B cell (primary cell): ENCODE data around the gene PRDM5.

Source experiments
- EZH2 ChIP-seq: IDR thresholded peaks from 2 replicates; pipeline ENCODE4 v1.6.1; 2012; ENCODE audit warnings: borderline replicate concordance, low read depth, mild to moderate bottlenecking, moderate library complexity, low read length; ENCODE audit not compliant: insufficient read depth, poor library complexity, severe bottlenecking
- TF ChIP-seq, protein P1 (sequence below): fragments of 200-600 bp; IDR thresholded peaks from one replicate; pipeline ENCODE4 v1.8.0; 2022; ENCODE audit warnings: antibody characterized with exemption, mild to moderate bottlenecking

DNA sequence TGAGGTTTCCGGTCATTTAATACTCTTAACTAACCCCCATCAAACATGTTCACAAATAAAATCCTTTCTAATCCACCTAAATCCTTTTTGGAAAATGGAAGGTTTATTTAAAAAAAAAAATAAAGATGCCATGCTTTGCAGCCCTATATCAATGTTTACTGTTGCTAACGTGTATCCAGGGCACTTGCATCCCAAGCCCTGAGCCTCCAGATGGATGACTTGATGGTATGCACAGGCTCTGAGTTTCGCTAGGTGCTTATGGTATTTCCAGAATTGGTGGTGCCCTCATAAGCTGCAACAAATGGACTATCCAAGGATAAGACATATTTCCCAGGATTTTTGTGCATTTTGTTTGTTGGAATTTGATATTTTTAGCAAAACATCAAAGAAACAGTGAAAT, 257.7 kb downstream of the PRDM5 start:
- TF ChIP-seq EZH2: no peak
- TF ChIP-seq, protein P1, sequence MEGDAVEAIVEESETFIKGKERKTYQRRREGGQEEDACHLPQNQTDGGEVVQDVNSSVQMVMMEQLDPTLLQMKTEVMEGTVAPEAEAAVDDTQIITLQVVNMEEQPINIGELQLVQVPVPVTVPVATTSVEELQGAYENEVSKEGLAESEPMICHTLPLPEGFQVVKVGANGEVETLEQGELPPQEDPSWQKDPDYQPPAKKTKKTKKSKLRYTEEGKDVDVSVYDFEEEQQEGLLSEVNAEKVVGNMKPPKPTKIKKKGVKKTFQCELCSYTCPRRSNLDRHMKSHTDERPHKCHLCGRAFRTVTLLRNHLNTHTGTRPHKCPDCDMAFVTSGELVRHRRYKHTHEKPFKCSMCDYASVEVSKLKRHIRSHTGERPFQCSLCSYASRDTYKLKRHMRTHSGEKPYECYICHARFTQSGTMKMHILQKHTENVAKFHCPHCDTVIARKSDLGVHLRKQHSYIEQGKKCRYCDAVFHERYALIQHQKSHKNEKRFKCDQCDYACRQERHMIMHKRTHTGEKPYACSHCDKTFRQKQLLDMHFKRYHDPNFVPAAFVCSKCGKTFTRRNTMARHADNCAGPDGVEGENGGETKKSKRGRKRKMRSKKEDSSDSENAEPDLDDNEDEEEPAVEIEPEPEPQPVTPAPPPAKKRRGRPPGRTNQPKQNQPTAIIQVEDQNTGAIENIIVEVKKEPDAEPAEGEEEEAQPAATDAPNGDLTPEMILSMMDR: no peak
